Astrocyte of the cerebellum (primary cell): ENCODE data around the gene PLCL1.

Experiments
- DNase-seq: peaks from one replicate; pipeline ENCODE4 v3.0.0-alpha.2; 2011; ENCODE audit warnings: low read depth
- H3K4me3 ChIP-seq: 2 replicates; pipeline ENCODE4 v1.5.1; 2011; ENCODE audit warnings: mild to moderate bottlenecking, low read depth, low read length, moderate library complexity
- CTCF ChIP-seq: IDR thresholded peaks from 2 replicates; pipeline ENCODE4 v1.5.1; 2012; ENCODE audit warnings: low read length, low read depth, moderate library complexity, mild to moderate bottlenecking; ENCODE audit errors: missing control alignments
- in situ Hi-C: cut with HindIII; loops from 2 replicates; pipeline ENCODE4 v1.10.0; 2017; ENCODE audit warnings: low sequenced_read_pairs

PLCL1 gene

DNA sequence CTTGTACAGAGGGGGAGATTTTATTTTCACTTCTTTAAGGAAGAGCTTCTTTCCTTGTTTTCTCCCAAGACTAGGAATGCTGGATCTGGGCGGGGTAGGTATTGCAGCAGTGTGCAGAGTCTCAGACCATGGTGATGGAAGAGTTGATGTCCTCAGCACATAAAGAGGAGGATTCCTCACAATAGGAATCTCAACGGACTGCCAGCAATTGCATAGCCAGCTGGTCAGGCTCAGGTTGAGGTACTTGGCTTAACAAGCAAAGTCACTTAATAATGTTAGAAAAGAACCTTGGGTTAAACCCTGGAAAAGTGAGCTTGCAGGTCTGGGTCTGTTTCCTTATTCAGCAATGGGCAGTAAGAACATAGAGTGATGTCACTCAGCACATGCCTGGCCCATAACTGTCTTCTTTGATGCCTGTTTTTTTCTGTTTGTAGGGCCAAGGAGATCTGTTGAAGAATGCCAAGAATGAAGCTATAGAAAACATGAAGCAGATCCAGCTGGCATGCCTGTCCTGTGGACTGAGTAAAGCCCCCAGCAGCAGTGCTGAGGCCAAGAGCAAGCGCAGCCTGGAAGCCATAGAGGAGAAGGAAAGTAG is 342.1 kb downstream of the PLCL1 start:
- no peak for TF ChIP-seq CTCF
- in situ Hi-C loops, result no loop called here
- no peak overlapping the region for H3K4me3 ChIP-seq
- DNase-seq, result no peak

DNA sequence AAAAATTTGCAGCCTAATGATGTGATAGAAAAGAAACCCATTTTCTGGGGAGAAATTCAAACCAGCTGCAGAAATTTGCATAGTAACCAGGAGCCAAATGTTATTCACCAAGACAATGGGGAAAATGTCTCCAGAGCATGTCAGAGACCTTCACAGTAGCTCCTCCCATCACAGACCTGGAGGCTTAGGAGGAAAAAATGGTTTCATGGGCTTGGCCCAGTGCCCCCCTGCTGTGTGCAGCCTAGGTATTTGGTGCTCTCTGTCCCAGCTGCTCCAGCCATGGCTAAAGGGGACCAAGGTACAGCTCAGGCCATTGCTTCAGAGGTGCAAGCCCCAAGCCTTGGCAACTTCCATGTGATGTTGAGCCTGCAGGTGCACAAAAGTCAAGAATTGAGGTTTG is 352.9 kb downstream of the PLCL1 start:
- in situ Hi-C loops, result no loop called here
- DNase-seq, result no peak
- H3K4me3 ChIP-seq, result no peak overlapping the region
- TF ChIP-seq CTCF, result no peak

GRCh38 chr2:198161151-198161550 is 356.8 kb downstream of the PLCL1 start:
- H3K4me3 ChIP-seq, result no peak overlapping the region
- in situ Hi-C loops, result no loop called here
- DNase-seq, result no peak
- TF ChIP-seq CTCF, result no peak

DNA sequence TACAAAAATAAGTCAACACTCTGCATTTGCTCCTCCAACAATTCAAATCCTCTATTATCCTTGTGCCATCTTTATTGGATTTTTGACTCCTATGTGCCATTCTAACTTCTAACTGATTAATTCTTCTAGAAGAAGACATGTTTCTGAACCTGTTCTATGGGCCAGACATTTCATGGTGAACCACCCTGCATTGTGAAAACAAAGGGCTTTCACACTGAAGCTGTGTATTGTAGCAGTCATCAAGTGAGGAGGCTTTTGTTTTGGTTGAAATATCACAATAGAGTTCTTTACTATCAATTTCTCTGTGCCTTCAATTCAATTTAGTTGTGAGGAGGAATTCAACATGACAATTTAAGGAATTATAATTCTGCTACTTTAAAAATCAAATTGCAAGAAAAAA is 357.9 kb downstream of the PLCL1 start:
- no peak for TF ChIP-seq CTCF
- DNase-seq, result no peak
- no peak overlapping the region for H3K4me3 ChIP-seq
- in situ Hi-C loops, result no loop called here

GRCh38 chr2:198164843-198165242 is 360.4 kb downstream of the PLCL1 start:
- no peak for DNase-seq
- TF ChIP-seq CTCF, result no peak
- H3K4me3 ChIP-seq, result no peak overlapping the region
- in situ Hi-C loops, result no loop called here

DNA sequence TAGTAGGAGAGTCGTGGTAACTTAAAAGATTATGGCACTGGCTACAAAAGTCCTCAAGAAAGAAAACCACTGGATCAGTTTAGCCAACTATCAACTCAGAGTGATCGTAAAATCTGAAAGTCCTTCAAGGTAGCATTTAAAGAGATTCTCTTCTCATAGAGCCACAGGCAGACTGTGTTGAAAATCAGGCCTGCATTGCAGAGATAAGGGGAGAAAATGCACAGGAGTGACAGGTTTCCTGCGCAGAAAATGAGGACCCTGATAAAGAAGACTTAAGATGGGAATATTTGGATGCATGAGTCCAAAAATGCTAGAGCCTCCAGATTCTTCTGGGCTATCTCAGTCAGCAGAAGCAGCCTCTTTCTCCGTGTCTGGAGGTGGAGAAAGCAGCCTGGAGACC is 360.9 kb downstream of the PLCL1 start:
- no peak for DNase-seq
- in situ Hi-C loops, result no loop called here
- no peak for TF ChIP-seq CTCF

GRCh38 chr2:198167346-198167745 is 363.0 kb downstream of the PLCL1 start:
- no peak for DNase-seq
- no peak overlapping the region for H3K4me3 ChIP-seq
- TF ChIP-seq CTCF, result no peak
- in situ Hi-C loops, result no loop called here

More for the DNA sequence above, 360.9 kb downstream of the PLCL1 start:
- no peak overlapping the region for H3K4me3 ChIP-seq
